H9 (cell line): ENCODE data around the gene KCNS3. TPM values are rescaled to one million over a fixed set of nuclear protein-coding genes. Genes with fewer than 3 reads are reported as not detected.

Source experiments
- DNase-seq: peaks from one replicate; pipeline ENCODE4 v3.0.0-alpha.2; 2017
- H2AFZ ChIP-seq: one replicate; pipeline ENCODE4 v1.6.1; 2013; ENCODE audit warnings: mild to moderate bottlenecking, low read length, control low read depth, moderate library complexity
- H2AK5ac ChIP-seq: 2 replicates; pipeline ENCODE4 v1.6.1; 2013; ENCODE audit warnings: low read length, control low read depth, mixed read lengths; ENCODE audit not compliant: insufficient read length
- H2BK120ac ChIP-seq: one replicate; pipeline ENCODE4 v1.6.1; 2013; ENCODE audit warnings: low read depth, mild to moderate bottlenecking, low read length, control low read depth, inconsistent platforms; ENCODE audit not compliant: poor library complexity, severe bottlenecking
- H2BK12ac ChIP-seq: 2 replicates; pipeline ENCODE4 v1.6.1; 2013; ENCODE audit warnings: low read length, control low read depth, mixed read lengths, low read depth; ENCODE audit not compliant: insufficient read length
- H2BK15ac ChIP-seq: 2 replicates; pipeline ENCODE4 v1.6.1; 2013; ENCODE audit warnings: low read depth, low read length, control low read depth
- H2BK20ac ChIP-seq: one replicate; pipeline ENCODE4 v1.6.1; 2013; ENCODE audit warnings: low read depth, mild to moderate bottlenecking, low read length, control low read depth, inconsistent platforms; ENCODE audit not compliant: poor library complexity, severe bottlenecking
- H2BK5ac ChIP-seq: 2 replicates; pipeline ENCODE4 v1.6.1; 2013; ENCODE audit warnings: low read length, control low read depth, mixed read lengths; ENCODE audit not compliant: insufficient read length
- H3K14ac ChIP-seq: 2 replicates; pipeline ENCODE4 v1.6.1; 2013; ENCODE audit warnings: low read length, control low read depth; ENCODE audit not compliant: insufficient read depth
- H3K18ac ChIP-seq: 2 replicates; pipeline ENCODE4 v1.6.1; 2013; ENCODE audit warnings: low read depth, mild to moderate bottlenecking, mixed read lengths, low read length, control low read depth; ENCODE audit not compliant: insufficient read length
- H3K23ac ChIP-seq: 2 replicates; pipeline ENCODE4 v1.6.1; 2013; ENCODE audit warnings: low read length, control low read depth, mixed read lengths, low read depth; ENCODE audit not compliant: insufficient read length
- H3K23me2 ChIP-seq: 2 replicates; pipeline ENCODE4 v1.6.1; 2013; ENCODE audit warnings: low read depth, mild to moderate bottlenecking, mixed read lengths, low read length, control low read depth; ENCODE audit not compliant: insufficient read length, poor library complexity, severe bottlenecking
- H3K27ac ChIP-seq: 2 replicates; pipeline ENCODE4 v1.5.1; 2013; ENCODE audit warnings: low read length, control low read depth, mixed read lengths, low read depth; ENCODE audit not compliant: insufficient read length
- H3K27me3 ChIP-seq: 2 replicates; pipeline ENCODE4 v1.6.1; 2013; ENCODE audit warnings: low read length, control low read depth, inconsistent platforms; ENCODE audit not compliant: insufficient read depth
- H3K4ac ChIP-seq: 2 replicates; pipeline ENCODE4 v1.6.1; 2013; ENCODE audit warnings: low read depth, mild to moderate bottlenecking, control low read depth, inconsistent platforms, low read length, moderate library complexity
- H3K4me1 ChIP-seq: 2 replicates; pipeline ENCODE4 v1.6.1; 2013; ENCODE audit warnings: low read length, control low read depth, inconsistent platforms; ENCODE audit not compliant: insufficient read depth
- H3K4me2 ChIP-seq: 2 replicates; pipeline ENCODE4 v1.6.1; 2013; ENCODE audit warnings: low read length, control low read depth, mixed read lengths; ENCODE audit not compliant: insufficient read length, insufficient read depth
- H3K56ac ChIP-seq: 2 replicates; pipeline ENCODE4 v1.6.1; 2013; ENCODE audit warnings: low read depth, mild to moderate bottlenecking, mixed read lengths, low read length, control low read depth; ENCODE audit not compliant: insufficient read length
- H3K79me1 ChIP-seq: 2 replicates; pipeline ENCODE4 v1.6.1; 2013; ENCODE audit warnings: low read depth, mild to moderate bottlenecking, moderate library complexity, low read length, control low read depth, inconsistent platforms; ENCODE audit not compliant: insufficient read depth, poor library complexity, severe bottlenecking
- H3K79me2 ChIP-seq: 2 replicates; pipeline ENCODE4 v1.6.1; 2013; ENCODE audit warnings: low read length, control low read depth, inconsistent platforms; ENCODE audit not compliant: insufficient read depth
- H3K9ac ChIP-seq: 2 replicates; pipeline ENCODE4 v1.6.1; 2013; ENCODE audit warnings: low read length, control low read depth, mixed read lengths; ENCODE audit not compliant: insufficient read length; ENCODE audit errors: extremely low read depth
- H3K9me3 ChIP-seq: one replicate; pipeline ENCODE4 v1.6.1; 2013; ENCODE audit warnings: low read depth, low read length, inconsistent platforms; ENCODE audit not compliant: control insufficient read depth
- H3T11ph ChIP-seq: one replicate; pipeline ENCODE4 v1.6.1; 2013; ENCODE audit warnings: mild to moderate bottlenecking, low read length, control low read depth, inconsistent platforms
- H4K20me1 ChIP-seq: one replicate; pipeline ENCODE4 v1.6.1; 2013; ENCODE audit not compliant: control insufficient read depth, insufficient read length, insufficient read depth
- H4K5ac ChIP-seq: 2 replicates; pipeline ENCODE4 v1.6.1; 2013; ENCODE audit warnings: low read depth, mild to moderate bottlenecking, mixed read lengths, low read length, control low read depth; ENCODE audit not compliant: insufficient read length
- H4K8ac ChIP-seq: replicated peaks from 2 replicates; pipeline ENCODE4 v1.6.1; 2013; ENCODE audit warnings: low read length, control low read depth, mixed read lengths, low read depth; ENCODE audit not compliant: insufficient read length
- H4K91ac ChIP-seq: 2 replicates; pipeline ENCODE4 v1.6.1; 2013; ENCODE audit warnings: low read depth, mild to moderate bottlenecking, moderate library complexity, mixed read lengths, low read length, control low read depth; ENCODE audit not compliant: insufficient read length
- H3K27ac Mint-ChIP-seq, 3 experiments: 2 replicates in 2 of 3; 3 replicates in 1 of 3; pipeline ENCODE4 v1.8.0; 2020 to 2021; ENCODE audit warnings: mixed read lengths in 3 of 3, mild to moderate bottlenecking in 1 of 3, moderate library complexity in 1 of 3
- H3K27me3 Mint-ChIP-seq: 2 replicates; pipeline ENCODE4 v1.8.0; 2021; ENCODE audit warnings: low read depth, mild to moderate bottlenecking, moderate library complexity, mixed read lengths
- H3K36me3 Mint-ChIP-seq, 3 experiments: 2 replicates in 2 of 3; 3 replicates in 1 of 3; pipeline ENCODE4 v1.8.0; 2020 to 2021; ENCODE audit warnings: low read depth in 3 of 3, mixed read lengths in 3 of 3; ENCODE audit not compliant: insufficient read depth in 1 of 3
- H3K4me1 Mint-ChIP-seq, 2 experiments: 2 replicates each; pipeline ENCODE4 v1.8.0; 2020; ENCODE audit warnings: mixed read lengths in 2 of 2
- H3K4me3 Mint-ChIP-seq, 2 experiments: 2 replicates in 1 of 2; 3 replicates in 1 of 2; pipeline ENCODE4 v1.8.0; 2020 to 2021; ENCODE audit warnings: mild to moderate bottlenecking in 2 of 2, mixed read lengths in 2 of 2, moderate library complexity in 1 of 2
- H3K9me3 Mint-ChIP-seq, 2 experiments: 2 replicates in 1 of 2; 3 replicates in 1 of 2; pipeline ENCODE4 v1.8.0; 2020; ENCODE audit warnings: mild to moderate bottlenecking in 2 of 2, mixed read lengths in 2 of 2, moderate library complexity in 1 of 2
- CTCF ChIP-seq: fragments of 200-600 bp; sonication (generic); conservative IDR thresholded peaks from 3 replicates; pipeline ENCODE4 v1.8.0; 2021; ENCODE audit warnings: antibody characterized with exemption, mild to moderate bottlenecking
- WGBS: extraction: QIAGEN DNeasy Blood & Tissue Kit; methylation state at CpG from one replicate; pipeline ENCODE4 v1.1.7; 2013; ENCODE audit warnings: missing lambda C conversion rate, low lambda C conversion rate, mixed read lengths; ENCODE audit not compliant: insufficient read length; ENCODE audit errors: extremely low coverage; 5-methylcytosine and 5-hydroxymethylcytosine counted together
- total RNA-seq: library from RNA; stranded (reverse); gene quantifications from 2 replicates; pipeline ENCODE4 v1.2.1, GENCODE V29; 2021

Gene KCNS3
- total RNA-seq, 1 experiment from 2014 or later: 8.0 TPM

GRCh38 chr2:17969661-17970060 lies 91.2 kb downstream of the KCNS3 start:
- no peak overlapping the region for H3K27ac ChIP-seq
- H4K20me1 ChIP-seq: no peaks in the 10 kb centered on the region
- H3K14ac ChIP-seq: no peak overlapping the region
- no peak overlapping the region for H2BK15ac ChIP-seq
- H3K27ac Mint-ChIP-seq: no peak overlapping the region
- no peak overlapping the region for H4K8ac ChIP-seq
- H4K5ac ChIP-seq: no peak overlapping the region
- H4K91ac ChIP-seq: no peak overlapping the region
- no peaks in the 10 kb centered on the region; the same call in 1 of the 2 replicates for H3K79me2 ChIP-seq
- no peaks in the 10 kb centered on the region for H3K4me1 ChIP-seq
- H2BK20ac ChIP-seq: no peak overlapping the region
- no peak overlapping the region for H3K56ac ChIP-seq
- no peak overlapping the region for H3K4me3 Mint-ChIP-seq
- H3K9me3 ChIP-seq: no peaks in the 10 kb centered on the region
- no peaks in the 10 kb centered on the region for H3K9me3 Mint-ChIP-seq
- no CpG with 5 or more reads among the region's 3 CpGs for WGBS
- no peak overlapping the region for H3K9ac ChIP-seq
- DNase-seq: no peak
- no peak overlapping the region for H2AK5ac ChIP-seq
- H3K4me2 ChIP-seq: no peak overlapping the region
- no peak overlapping the region for H3K18ac ChIP-seq
- H2BK5ac ChIP-seq: no peak overlapping the region
- no peaks in the 10 kb centered on the region for H3K4me1 Mint-ChIP-seq
- no peak overlapping the region for H3K4ac ChIP-seq
- no peak overlapping the region for H3T11ph ChIP-seq
- no peak overlapping the region for H2BK12ac ChIP-seq
- no peak overlapping the region for H2AFZ ChIP-seq
- H3K79me1 ChIP-seq: no peaks in the 10 kb centered on the region
- no peak overlapping the region for H3K23ac ChIP-seq
- no peaks in the 10 kb centered on the region; the same call in 1 of the 2 replicates for H3K27me3 ChIP-seq
- H3K27me3 Mint-ChIP-seq: peaks cover 2% of the 10 kb centered on the region; the same call in 1 of the 2 replicates
- no peak for TF ChIP-seq CTCF
- no peaks in the 10 kb centered on the region for H3K36me3 Mint-ChIP-seq
- no peaks in the 10 kb centered on the region for H3K23me2 ChIP-seq
- H2BK120ac ChIP-seq: no peak overlapping the region
